Measurements from ENCODE around the gene SPTBN2.

DNA sequence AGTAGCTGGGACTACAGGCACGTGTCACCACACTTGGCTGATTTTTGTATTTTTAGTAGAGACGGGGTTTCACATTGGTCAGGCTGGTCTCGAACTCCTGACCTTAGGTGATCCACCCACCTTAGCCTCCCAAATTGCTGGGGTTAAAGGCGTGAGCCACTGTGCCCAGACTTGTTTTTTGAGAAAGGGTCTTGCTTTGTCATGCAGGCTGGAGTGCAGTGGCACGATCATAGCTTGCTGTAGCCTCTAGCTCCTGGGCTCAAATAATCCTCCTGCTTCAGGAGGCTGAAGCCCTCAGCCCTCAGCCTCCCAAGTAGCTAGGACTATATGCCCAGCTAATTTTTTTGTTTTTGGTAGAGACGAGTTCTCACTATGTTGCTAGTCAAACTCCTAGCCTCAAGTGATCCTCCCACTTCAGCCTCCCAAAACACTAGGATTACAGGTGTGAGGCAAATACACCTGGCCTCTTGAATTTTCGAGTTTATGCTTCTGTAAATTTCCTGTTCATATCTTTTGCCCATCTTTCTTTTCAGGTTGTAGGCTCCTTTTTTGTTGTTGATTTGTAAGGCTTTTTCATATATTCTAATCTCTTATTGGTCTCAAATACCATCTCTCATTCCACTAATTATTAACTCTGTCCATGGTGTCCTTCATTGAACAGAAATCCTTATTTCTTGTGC is 47.9 kb downstream of the SPTBN2 start:
- TF ChIP-seq RAD21 (IDR thresholded peaks at IDR 0.05; ENCODE audit: low read depth), result no peak
- TF ChIP-seq, protein P1, sequence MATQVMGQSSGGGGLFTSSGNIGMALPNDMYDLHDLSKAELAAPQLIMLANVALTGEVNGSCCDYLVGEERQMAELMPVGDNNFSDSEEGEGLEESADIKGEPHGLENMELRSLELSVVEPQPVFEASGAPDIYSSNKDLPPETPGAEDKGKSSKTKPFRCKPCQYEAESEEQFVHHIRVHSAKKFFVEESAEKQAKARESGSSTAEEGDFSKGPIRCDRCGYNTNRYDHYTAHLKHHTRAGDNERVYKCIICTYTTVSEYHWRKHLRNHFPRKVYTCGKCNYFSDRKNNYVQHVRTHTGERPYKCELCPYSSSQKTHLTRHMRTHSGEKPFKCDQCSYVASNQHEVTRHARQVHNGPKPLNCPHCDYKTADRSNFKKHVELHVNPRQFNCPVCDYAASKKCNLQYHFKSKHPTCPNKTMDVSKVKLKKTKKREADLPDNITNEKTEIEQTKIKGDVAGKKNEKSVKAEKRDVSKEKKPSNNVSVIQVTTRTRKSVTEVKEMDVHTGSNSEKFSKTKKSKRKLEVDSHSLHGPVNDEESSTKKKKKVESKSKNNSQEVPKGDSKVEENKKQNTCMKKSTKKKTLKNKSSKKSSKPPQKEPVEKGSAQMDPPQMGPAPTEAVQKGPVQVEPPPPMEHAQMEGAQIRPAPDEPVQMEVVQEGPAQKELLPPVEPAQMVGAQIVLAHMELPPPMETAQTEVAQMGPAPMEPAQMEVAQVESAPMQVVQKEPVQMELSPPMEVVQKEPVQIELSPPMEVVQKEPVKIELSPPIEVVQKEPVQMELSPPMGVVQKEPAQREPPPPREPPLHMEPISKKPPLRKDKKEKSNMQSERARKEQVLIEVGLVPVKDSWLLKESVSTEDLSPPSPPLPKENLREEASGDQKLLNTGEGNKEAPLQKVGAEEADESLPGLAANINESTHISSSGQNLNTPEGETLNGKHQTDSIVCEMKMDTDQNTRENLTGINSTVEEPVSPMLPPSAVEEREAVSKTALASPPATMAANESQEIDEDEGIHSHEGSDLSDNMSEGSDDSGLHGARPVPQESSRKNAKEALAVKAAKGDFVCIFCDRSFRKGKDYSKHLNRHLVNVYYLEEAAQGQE (IDR thresholded peaks at IDR 0.05; ENCODE audit: low read depth), result no peak

All from Ishikawa (cell line).